ENCODE measurements around the gene HNRNPC. TPM values are rescaled to one million over a fixed set of nuclear protein-coding genes. Genes with fewer than 3 reads are reported as not detected.
"Not testable (repeated sequence)": the region's sequence is repeated elsewhere in the genome, so short reads cannot be mapped to it uniquely, and the experiment has no call there.

The HNRNPC gene
- 520 and 523 TPM in 2 replicates for total RNA-seq (2014; rRNA removed; shearing (Covaris generic))
- polyA plus RNA-seq (2015; cell fraction: cytosol; rRNA removed) = 590 and 687 TPM in 2 replicates
- 225 and 237 TPM in 2 replicates for polyA plus RNA-seq (2015; cell fraction: nucleus; rRNA removed)

GRCh38 chr14:21269252-21270046 is at the start of gene HNRNPC:
Gene HNRNPC, minus strand, starts transcription at chr14:21269442. Its CDS starts 35,249 bp downstream, at chr14:21234193.
- peak; percentile 100 for DNase-seq (ENCODE audit: low read depth, low spot score)
- in situ Hi-C loops (cut with HindIII; ENCODE audit: low pct_unique_long_range_greater_than_20kb, low sequenced_read_pairs) = no loop called here

DNA sequence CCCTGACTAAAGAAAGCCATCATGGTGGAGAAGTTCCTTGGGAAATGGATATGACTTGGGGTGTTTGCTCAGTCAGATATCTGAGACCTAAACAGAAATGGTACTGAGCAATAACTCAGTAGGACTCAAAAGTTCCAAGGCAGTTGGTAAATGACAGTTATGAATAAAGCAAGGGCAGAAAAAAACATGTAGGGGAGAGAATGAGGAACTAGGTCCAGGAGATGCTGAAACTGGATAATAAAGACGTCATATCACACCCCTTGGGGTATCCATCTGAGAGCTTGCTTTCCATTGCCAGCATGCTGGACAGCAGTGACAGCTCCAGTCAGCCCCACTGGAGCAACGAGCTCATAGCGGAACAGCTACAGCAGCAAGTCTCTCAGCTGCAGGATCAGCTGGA is 48.2 kb upstream of the HNRNPC start:
- in situ Hi-C loops (cut with HindIII; ENCODE audit: low pct_unique_long_range_greater_than_20kb, low sequenced_read_pairs) = no loop called here

GRCh38 chr14:21313512-21313911 is 44.3 kb upstream of the HNRNPC start:
- in situ Hi-C loops (cut with HindIII; ENCODE audit: low pct_unique_long_range_greater_than_20kb, low sequenced_read_pairs) = no loop called here
- DNase-seq (ENCODE audit: low read depth, low spot score) = no peak

More for the DNA sequence above, 48.2 kb upstream of the HNRNPC start:
- no peak for DNase-seq (ENCODE audit: low read depth, low spot score)

DNA sequence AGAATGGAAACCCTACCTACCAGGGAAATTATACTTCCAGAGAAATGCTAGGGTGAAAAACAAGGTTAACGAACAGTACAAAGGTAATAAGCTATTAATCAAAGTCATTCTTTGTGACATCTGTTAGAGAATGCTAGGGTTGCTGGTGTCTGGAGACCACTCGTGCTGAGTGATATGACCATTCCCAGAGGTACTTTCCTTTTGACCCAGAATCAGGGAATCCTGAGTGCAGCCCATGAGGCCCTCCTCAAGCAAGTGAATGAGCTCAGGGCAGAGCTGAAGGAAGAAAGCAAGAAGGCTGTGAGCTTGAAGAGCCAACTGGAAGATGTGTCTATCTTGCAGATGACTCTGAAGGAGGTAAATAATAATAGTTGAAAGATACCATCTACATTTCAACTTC is 42.4 kb upstream of the HNRNPC start:
- no peak for DNase-seq (ENCODE audit: low read depth, low spot score)
- in situ Hi-C loops (cut with HindIII; ENCODE audit: low pct_unique_long_range_greater_than_20kb, low sequenced_read_pairs) = no loop called here

DNA sequence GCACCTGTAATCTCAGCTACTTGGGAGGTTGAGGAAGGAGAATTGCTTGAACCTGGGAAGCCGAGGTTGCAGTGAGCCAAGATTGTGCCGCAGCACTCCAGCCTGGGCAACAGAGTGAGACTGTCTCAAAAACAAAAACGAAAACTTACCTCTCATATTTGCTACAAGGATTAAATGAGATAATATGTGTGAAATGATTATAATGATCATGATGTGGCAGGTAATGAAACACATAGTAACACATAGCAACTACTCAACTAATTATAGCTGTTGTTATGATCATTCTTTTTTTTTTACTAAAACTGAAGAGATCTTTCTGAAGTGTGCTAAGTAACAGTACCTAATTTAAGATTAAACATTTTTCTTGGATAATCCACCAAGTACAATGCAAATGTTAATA is 40.7 kb upstream of the HNRNPC start:
- in situ Hi-C loops (cut with HindIII; ENCODE audit: low pct_unique_long_range_greater_than_20kb, low sequenced_read_pairs) = no loop called here
- DNase-seq (ENCODE audit: low read depth, low spot score) = no peak

DNA sequence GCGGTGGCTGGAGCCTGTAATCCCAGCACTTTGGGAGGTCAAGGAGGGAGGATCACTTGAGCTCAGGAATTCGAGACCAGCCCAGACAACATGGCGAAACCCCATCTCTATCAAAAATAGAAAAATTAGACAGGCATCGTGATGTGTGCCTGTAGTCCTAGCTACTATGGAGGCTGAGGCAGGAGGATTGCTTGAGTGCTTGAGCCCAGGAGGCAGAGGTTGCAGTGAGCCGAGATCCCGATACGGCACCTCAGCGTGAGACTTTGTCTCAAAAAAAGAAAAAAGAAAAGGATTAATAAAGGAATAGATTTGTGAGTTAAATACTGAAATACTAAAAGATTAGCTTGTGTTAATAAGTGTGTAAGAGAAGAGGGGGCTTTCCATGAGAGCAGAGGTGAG is 40.0 kb upstream of the HNRNPC start:
- in situ Hi-C loops (cut with HindIII; ENCODE audit: low pct_unique_long_range_greater_than_20kb, low sequenced_read_pairs) = no loop called here
- no peak for DNase-seq (ENCODE audit: low read depth, low spot score)

- peak; percentile 13 for DNase-seq (ENCODE audit: low read depth, low spot score)
- in situ Hi-C loops (cut with HindIII; ENCODE audit: low pct_unique_long_range_greater_than_20kb, low sequenced_read_pairs) = no loop called here
These were observed 39.4 kb upstream of the HNRNPC start for GRCh38 chr14:21308479-21309237.

DNA sequence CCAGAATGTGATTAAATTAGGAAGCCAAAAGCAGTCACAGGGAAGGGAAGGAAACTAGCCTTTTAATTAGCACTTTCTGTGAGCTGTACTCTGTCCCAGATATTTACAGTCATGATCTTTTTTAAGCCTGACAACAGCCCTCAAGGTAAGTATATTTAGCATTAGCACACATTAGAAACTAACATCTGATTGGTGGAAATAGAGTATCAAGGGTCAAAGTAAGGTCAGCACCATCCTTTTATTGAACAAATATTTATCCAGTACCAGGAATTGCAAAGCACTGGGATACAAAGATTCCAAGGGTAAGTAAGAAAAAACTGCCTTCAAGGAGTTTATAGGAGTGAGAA is 38.9 kb upstream of the HNRNPC start:
- DNase-seq (ENCODE audit: low read depth, low spot score) = no peak
- in situ Hi-C loops (cut with HindIII; ENCODE audit: low pct_unique_long_range_greater_than_20kb, low sequenced_read_pairs) = no loop called here

DNA sequence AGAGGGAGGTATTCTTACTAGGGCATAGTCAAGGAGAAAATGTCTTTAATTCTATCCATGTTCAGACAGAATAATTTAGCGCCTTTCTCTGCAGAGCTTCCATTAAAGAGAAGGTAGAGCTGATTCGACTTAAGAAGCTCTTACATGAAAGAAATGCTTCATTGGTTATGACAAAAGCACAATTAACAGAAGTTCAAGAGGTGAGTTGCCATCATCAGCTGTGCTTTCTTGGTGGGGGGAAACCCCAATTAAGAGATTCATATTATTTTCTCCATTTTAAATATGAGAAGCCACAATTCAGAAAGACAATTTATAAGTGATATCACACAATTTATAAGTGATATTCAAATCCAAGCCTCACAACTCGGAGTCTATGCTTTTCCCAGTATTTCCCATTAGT is 38.4 kb upstream of the HNRNPC start:
- DNase-seq (ENCODE audit: low read depth, low spot score) = no peak
- in situ Hi-C loops (cut with HindIII; ENCODE audit: low pct_unique_long_range_greater_than_20kb, low sequenced_read_pairs) = no loop called here

- in situ Hi-C loops (cut with HindIII; ENCODE audit: low pct_unique_long_range_greater_than_20kb, low sequenced_read_pairs); DNase-seq (ENCODE audit: low read depth, low spot score): not testable (repeated sequence)
These were observed 33.5 kb upstream of the HNRNPC start for GRCh38 chr14:21302836-21303140.

- in situ Hi-C loops (cut with HindIII; ENCODE audit: low pct_unique_long_range_greater_than_20kb, low sequenced_read_pairs) = no loop called here
- DNase-seq (ENCODE audit: low read depth, low spot score) = no peak
These were observed 33.0 kb upstream of the HNRNPC start for GRCh38 chr14:21302013-21302835.

- in situ Hi-C loops (cut with HindIII; ENCODE audit: low pct_unique_long_range_greater_than_20kb, low sequenced_read_pairs) = no loop called here
- no peak for DNase-seq (ENCODE audit: low read depth, low spot score)
These were observed 31.6 kb upstream of the HNRNPC start for GRCh38 chr14:21300892-21301291.

- no peak for DNase-seq (ENCODE audit: low read depth, low spot score)
- in situ Hi-C loops (cut with HindIII; ENCODE audit: low pct_unique_long_range_greater_than_20kb, low sequenced_read_pairs) = no loop called here
These were observed 30.4 kb upstream of the HNRNPC start for GRCh38 chr14:21299562-21300130.

GRCh38 chr14:21298358-21298757 is 29.1 kb upstream of the HNRNPC start:
- DNase-seq (ENCODE audit: low read depth, low spot score) = no peak
- in situ Hi-C loops (cut with HindIII; ENCODE audit: low pct_unique_long_range_greater_than_20kb, low sequenced_read_pairs) = no loop called here

GRCh38 chr14:21294026-21294425 is 24.8 kb upstream of the HNRNPC start:
- in situ Hi-C loops (cut with HindIII; ENCODE audit: low pct_unique_long_range_greater_than_20kb, low sequenced_read_pairs); DNase-seq (ENCODE audit: low read depth, low spot score): not testable (repeated sequence)

DNA sequence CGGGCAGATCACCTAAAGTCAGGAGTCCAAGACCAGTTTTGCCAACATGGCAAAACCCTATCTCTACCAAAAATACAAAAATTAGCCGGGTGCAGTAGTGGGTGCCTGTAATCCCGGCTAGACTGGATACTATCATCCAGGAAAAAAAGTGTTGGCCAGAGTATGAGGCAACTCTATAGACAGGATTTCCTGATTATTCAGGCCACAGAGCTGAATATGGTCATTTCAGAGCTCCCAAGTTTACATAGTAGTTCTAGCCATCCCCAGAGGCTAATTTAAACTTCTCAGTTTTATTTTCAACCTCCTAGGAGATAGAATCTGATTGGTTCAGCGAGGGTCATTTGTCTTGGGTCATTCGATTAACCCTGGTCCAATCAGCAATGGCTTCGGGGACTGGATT is 17.9 kb upstream of the HNRNPC start:
- in situ Hi-C loops (cut with HindIII; ENCODE audit: low pct_unique_long_range_greater_than_20kb, low sequenced_read_pairs) = no loop called here
- DNase-seq (ENCODE audit: low read depth, low spot score) = no peak

DNA sequence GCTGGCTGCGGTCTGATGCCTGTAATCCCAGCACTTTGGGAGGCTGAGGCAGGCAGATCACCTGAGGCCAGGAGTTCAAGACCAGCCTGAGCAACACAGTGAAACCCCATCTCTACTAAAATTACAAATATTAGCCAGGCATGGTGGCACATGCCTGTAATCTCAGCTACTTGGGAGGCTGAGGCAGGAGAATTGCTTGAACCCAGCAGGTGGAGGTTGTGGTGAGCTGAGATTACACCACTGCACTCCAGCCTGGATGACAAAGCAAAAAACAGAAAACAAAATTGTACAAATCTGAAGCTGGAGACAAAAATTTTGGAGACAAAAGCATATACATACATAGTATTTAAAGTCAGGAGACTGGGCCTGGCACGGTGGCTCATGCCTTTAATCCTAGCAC is 17.3 kb upstream of the HNRNPC start:
- DNase-seq (ENCODE audit: low read depth, low spot score); in situ Hi-C loops (cut with HindIII; ENCODE audit: low pct_unique_long_range_greater_than_20kb, low sequenced_read_pairs): not testable (repeated sequence)

GRCh38 chr14:21281917-21282316 is 12.7 kb upstream of the HNRNPC start:
- in situ Hi-C loops (cut with HindIII; ENCODE audit: low pct_unique_long_range_greater_than_20kb, low sequenced_read_pairs); DNase-seq (ENCODE audit: low read depth, low spot score): not testable (repeated sequence)
